Bronchial epithelial cell (primary cell): ENCODE data around the gene SGCA. TPM values are rescaled to one million over a fixed set of nuclear protein-coding genes. Genes with fewer than 3 reads are reported as not detected.

Experiments used
- DNase-seq: peaks from one replicate; pipeline ENCODE4 v3.0.0-alpha.2; 2010; ENCODE audit warnings: low read depth
- FAIRE-seq: peaks from 2 replicates; lab custom pipeline; 2011; peaks lifted over from hg19 to GRCh38; lab: Jason Lieb, UNC
- H3K27me3 ChIP-seq: 2 replicates; pipeline ENCODE4 v1.5.1; 2011; ENCODE audit warnings: low read length; ENCODE audit not compliant: control insufficient read depth, insufficient read depth
- H3K36me3 ChIP-seq: 2 replicates; pipeline ENCODE4 v1.5.1; 2011; ENCODE audit warnings: low read length; ENCODE audit not compliant: control insufficient read depth, insufficient read depth
- H3K4me3 ChIP-seq: 2 replicates; pipeline ENCODE4 v1.5.1; 2011; ENCODE audit warnings: mild to moderate bottlenecking, low read depth, low read length, control low read depth
- total RNA-seq: library from RNA; depleted of rRNA; stranded (reverse); fragments of >200 nt; gene quantifications from 2 replicates; pipeline ENCODE4 v1.2.1, GENCODE V29; 2014
- TF ChIP-seq, protein P1 (sequence below): IDR thresholded peaks from 2 replicates; pipeline ENCODE4 v1.5.1; 2011; ENCODE audit warnings: mild to moderate bottlenecking, moderate library complexity, low read length, control low read depth, inconsistent platforms; ENCODE audit not compliant: insufficient read depth, severe bottlenecking

The SGCA gene
- total RNA-seq, 1 donor from 2014 or later = not detected

GRCh38 chr17:50190603-50191358, 25.0 kb downstream of the SGCA start:
- H3K36me3 ChIP-seq = peaks cover 46% of the 10 kb centered on the region
- TF ChIP-seq, protein P1, sequence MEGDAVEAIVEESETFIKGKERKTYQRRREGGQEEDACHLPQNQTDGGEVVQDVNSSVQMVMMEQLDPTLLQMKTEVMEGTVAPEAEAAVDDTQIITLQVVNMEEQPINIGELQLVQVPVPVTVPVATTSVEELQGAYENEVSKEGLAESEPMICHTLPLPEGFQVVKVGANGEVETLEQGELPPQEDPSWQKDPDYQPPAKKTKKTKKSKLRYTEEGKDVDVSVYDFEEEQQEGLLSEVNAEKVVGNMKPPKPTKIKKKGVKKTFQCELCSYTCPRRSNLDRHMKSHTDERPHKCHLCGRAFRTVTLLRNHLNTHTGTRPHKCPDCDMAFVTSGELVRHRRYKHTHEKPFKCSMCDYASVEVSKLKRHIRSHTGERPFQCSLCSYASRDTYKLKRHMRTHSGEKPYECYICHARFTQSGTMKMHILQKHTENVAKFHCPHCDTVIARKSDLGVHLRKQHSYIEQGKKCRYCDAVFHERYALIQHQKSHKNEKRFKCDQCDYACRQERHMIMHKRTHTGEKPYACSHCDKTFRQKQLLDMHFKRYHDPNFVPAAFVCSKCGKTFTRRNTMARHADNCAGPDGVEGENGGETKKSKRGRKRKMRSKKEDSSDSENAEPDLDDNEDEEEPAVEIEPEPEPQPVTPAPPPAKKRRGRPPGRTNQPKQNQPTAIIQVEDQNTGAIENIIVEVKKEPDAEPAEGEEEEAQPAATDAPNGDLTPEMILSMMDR = no peak
- H3K27me3 ChIP-seq = no peaks in the 10 kb centered on the region
- DNase-seq (no peak), FAIRE-seq (no peak)
- no peak overlapping the region for H3K4me3 ChIP-seq

GRCh38 chr17:50191359-50192143, 25.7 kb downstream of the SGCA start:
- DNase-seq (no peak), FAIRE-seq (no peak)
- no peak overlapping the region for H3K4me3 ChIP-seq
- peaks cover 47% of the 10 kb centered on the region for H3K36me3 ChIP-seq
- H3K27me3 ChIP-seq = no peaks in the 10 kb centered on the region
- TF ChIP-seq, protein P1 = no peak

DNA sequence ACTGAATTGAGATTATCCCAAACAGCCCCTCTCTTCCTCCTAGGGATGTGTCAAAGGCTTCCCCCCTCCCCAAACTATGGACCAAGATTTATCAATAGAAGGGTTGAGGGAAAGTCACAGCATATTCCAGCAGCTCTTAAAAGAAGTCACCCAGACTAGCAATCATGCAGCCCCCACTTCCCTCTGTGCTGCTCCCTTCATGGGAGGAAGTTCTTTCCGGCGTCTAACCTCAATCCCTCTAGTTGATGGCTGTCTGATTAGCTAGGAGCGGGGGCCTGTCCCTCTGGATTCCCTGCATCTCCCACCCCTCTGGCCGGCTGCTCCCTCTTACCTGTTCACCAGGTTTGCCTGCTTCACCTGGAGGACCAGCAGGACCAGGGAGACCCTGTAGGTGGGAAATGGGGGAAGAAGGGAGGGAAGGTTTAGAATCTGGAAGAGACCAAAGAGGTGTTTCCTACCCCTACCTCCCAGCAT, 26.4 kb downstream of the SGCA start:
- Histone ChIP-seq H3K27me3 (no peaks in the 10 kb centered on the region), H3K36me3 (peaks cover 45% of the 10 kb centered on the region), H3K4me3 (no peak overlapping the region)
- DNase-seq = no peak
- no peak for FAIRE-seq
- TF ChIP-seq, protein P1 = no peak

GRCh38 chr17:50192618-50193291, 26.9 kb downstream of the SGCA start:
- TF ChIP-seq, protein P1 = no peak
- Histone ChIP-seq H3K27me3 (no peaks in the 10 kb centered on the region), H3K4me3 (no peak overlapping the region), H3K36me3 (peaks cover 43% of the 10 kb centered on the region)
- DNase-seq (no peak), FAIRE-seq (no peak)

GRCh38 chr17:50194140-50194933, 28.5 kb downstream of the SGCA start:
- no peaks in the 10 kb centered on the region for H3K27me3 ChIP-seq
- DNase-seq (no peak), FAIRE-seq (no peak)
- peaks cover 37% of the 10 kb centered on the region for H3K36me3 ChIP-seq
- TF ChIP-seq, protein P1 = no peak
- H3K4me3 ChIP-seq = no peak overlapping the region
